Activated CD4-positive, alpha-beta memory T cell treated with anti-CD3 and anti-CD28 coated beads for 36 hours (primary cell): ENCODE data around the gene APC. TPM values are rescaled to one million over a fixed set of nuclear protein-coding genes. Genes with fewer than 3 reads are reported as not detected.

Experiments
- CTCF ChIA-PET: fragments of 350-600 bp; sonication (Branson Sonifier 250); formaldehyde crosslinking; loops from one replicate; lab custom pipeline; 2021; ENCODE audit warnings: antibody characterized with exemption, inconsistent platforms; lab: Charles Lee
- POLR2A ChIA-PET: fragments of 350-600 bp; sonication (Branson Sonifier 250); formaldehyde crosslinking; loops from one replicate; lab custom pipeline; 2021; ENCODE audit warnings: antibody characterized with exemption; lab: Charles Lee
- DNase-seq: peaks from one replicate; pipeline ENCODE4 v3.0.0-alpha.2; 2020
- H3K27ac Mint-ChIP-seq: one replicate; pipeline ENCODE4 v1.8.0; 2021; ENCODE audit warnings: mixed read lengths
- H3K27me3 Mint-ChIP-seq: one replicate; pipeline ENCODE4 v1.8.0; 2021; ENCODE audit warnings: mixed read lengths
- H3K36me3 Mint-ChIP-seq: one replicate; pipeline ENCODE4 v1.8.0; 2021; ENCODE audit warnings: mixed read lengths
- H3K4me1 Mint-ChIP-seq: one replicate; pipeline ENCODE4 v1.8.0; 2021; ENCODE audit warnings: low read depth, mixed read lengths
- H3K4me3 Mint-ChIP-seq: one replicate; pipeline ENCODE4 v1.8.0; 2021; ENCODE audit warnings: mild to moderate bottlenecking, mixed read lengths
- H3K9me3 Mint-ChIP-seq: one replicate; pipeline ENCODE4 v1.8.0; 2021; ENCODE audit warnings: mixed read lengths
- intact Hi-C: fragments of 100-400 bp; cut with micrococcal nuclease; formaldehyde crosslinking; loops from one replicate; pipeline ENCODE4 v1.15.1; 2023
- total RNA-seq, 2 experiments: library from RNA; stranded (reverse); gene quantifications; one replicate each; pipeline ENCODE4 v1.2.3, GENCODE V29; 2021

Gene APC
- total RNA-seq, 2 experiments from 2014 or later, result 17.3 to 20.1 TPM

DNA sequence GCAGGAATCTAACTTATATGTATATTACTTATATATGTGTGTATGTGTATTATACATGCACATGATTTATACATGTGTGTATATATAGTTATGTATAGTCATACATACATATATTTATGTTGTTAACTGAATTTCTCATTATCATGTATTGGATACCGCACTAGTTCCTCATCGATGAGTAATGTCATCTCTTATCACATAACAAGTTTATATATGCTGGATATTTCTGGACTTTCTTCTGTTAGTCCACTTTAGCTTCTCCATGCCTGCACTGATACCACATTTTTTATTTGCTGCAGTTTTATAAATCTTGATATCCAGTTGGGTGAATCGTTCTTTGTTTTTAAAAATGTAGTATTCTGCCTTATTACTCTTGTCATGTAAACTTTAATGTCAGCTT lies 50.2 kb downstream of the APC start:
- H3K27ac Mint-ChIP-seq, result no peak overlapping the region
- peaks cover 5% of the 10 kb centered on the region for H3K36me3 Mint-ChIP-seq
- ChIA-PET POLR2A (interaction anchor here (0.6 kb wide), 1 partner anchor 78 kb away, joined by 3 read pairs; no protein-coding TSS in a partner anchor), CTCF (interaction anchor here (1.0 kb wide), 1 partner anchor 891 kb away, joined by 3 read pairs; no protein-coding TSS in a partner anchor)
- DNase-seq, result no peak
- intact Hi-C loops, result no loop called here
- no peaks in the 10 kb centered on the region for H3K9me3 Mint-ChIP-seq
- H3K4me1 Mint-ChIP-seq, result no peaks in the 10 kb centered on the region
- H3K27me3 Mint-ChIP-seq, result no peaks in the 10 kb centered on the region
- H3K4me3 Mint-ChIP-seq, result no peak overlapping the region

- no peak for DNase-seq
- Mint-ChIP-seq H3K9me3 (no peaks in the 10 kb centered on the region), H3K4me1 (no peaks in the 10 kb centered on the region), H3K36me3 (peaks cover 19% of the 10 kb centered on the region), H3K27me3 (no peaks in the 10 kb centered on the region), H3K4me3 (no peak overlapping the region), H3K27ac (no peak overlapping the region)
- CTCF ChIA-PET, result no interaction called here
- POLR2A ChIA-PET, result no interaction called here
- intact Hi-C loops, result no loop called here
These were observed 55.5 kb downstream of the APC start for GRCh38 chr5:112793201-112793600.

DNA sequence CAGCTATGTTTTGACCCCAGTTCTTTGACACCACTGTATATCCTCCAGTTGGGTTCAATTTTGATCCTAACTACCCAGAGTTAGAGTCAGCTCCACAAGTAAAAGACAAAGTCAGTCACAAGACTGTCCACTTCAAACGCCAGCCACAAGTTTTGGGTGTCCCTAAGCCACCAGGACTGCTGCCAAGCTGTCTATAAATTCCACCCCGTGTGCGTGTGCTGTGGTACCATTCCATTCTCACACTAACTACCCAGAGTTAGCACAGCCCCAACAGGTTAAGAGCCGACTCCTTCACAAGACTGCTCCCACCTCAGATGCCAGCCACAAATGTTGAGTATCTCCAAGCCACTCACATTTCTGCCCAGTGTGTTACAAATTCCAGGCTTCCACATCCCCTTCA lies 56.7 kb downstream of the APC start:
- H3K27ac Mint-ChIP-seq, result no peak overlapping the region
- H3K4me3 Mint-ChIP-seq, result no peak overlapping the region
- CTCF ChIA-PET, result no interaction called here
- H3K36me3 Mint-ChIP-seq, result peaks cover 21% of the 10 kb centered on the region
- no peaks in the 10 kb centered on the region for H3K4me1 Mint-ChIP-seq
- DNase-seq, result no peak
- no peaks in the 10 kb centered on the region for H3K27me3 Mint-ChIP-seq
- POLR2A ChIA-PET, result no interaction called here
- intact Hi-C loops, result no loop called here
- H3K9me3 Mint-ChIP-seq, result no peaks in the 10 kb centered on the region

- H3K4me1 Mint-ChIP-seq, result no peaks in the 10 kb centered on the region
- ChIA-PET CTCF (no interaction called here), POLR2A (no interaction called here)
- H3K4me3 Mint-ChIP-seq, result no peak overlapping the region
- no peaks in the 10 kb centered on the region for H3K9me3 Mint-ChIP-seq
- intact Hi-C loops, result no loop called here
- no peak for DNase-seq
- H3K27ac Mint-ChIP-seq, result no peak overlapping the region
- peaks cover 21% of the 10 kb centered on the region for H3K36me3 Mint-ChIP-seq
- H3K27me3 Mint-ChIP-seq, result no peaks in the 10 kb centered on the region
These were observed 57.7 kb downstream of the APC start for GRCh38 chr5:112795342-112795741.

- no peak overlapping the region for H3K4me3 Mint-ChIP-seq
- no peaks in the 10 kb centered on the region for H3K4me1 Mint-ChIP-seq
- no peaks in the 10 kb centered on the region for H3K9me3 Mint-ChIP-seq
- intact Hi-C loops, result no loop called here
- POLR2A ChIA-PET, result no interaction called here
- CTCF ChIA-PET, result no interaction called here
- H3K36me3 Mint-ChIP-seq, result peaks cover 21% of the 10 kb centered on the region
- no peaks in the 10 kb centered on the region for H3K27me3 Mint-ChIP-seq
- no peak for DNase-seq
- H3K27ac Mint-ChIP-seq, result no peak overlapping the region
These were observed 58.4 kb downstream of the APC start for GRCh38 chr5:112795944-112796678.

- H3K4me1 Mint-ChIP-seq, result no peaks in the 10 kb centered on the region
- H3K27me3 Mint-ChIP-seq, result no peaks in the 10 kb centered on the region
- no peaks in the 10 kb centered on the region for H3K9me3 Mint-ChIP-seq
- no peak for DNase-seq
- intact Hi-C loops, result no loop called here
- H3K36me3 Mint-ChIP-seq, result peaks cover 8% of the 10 kb centered on the region
- POLR2A ChIA-PET, result no interaction called here
- H3K4me3 Mint-ChIP-seq, result no peak overlapping the region
- CTCF ChIA-PET, result no interaction called here
- H3K27ac Mint-ChIP-seq, result no peak overlapping the region
These were observed 62.0 kb downstream of the APC start for GRCh38 chr5:112799661-112800060.

GRCh38 chr5:112800891-112801290 lies 63.2 kb downstream of the APC start:
- H3K36me3 Mint-ChIP-seq, result peaks cover 3% of the 10 kb centered on the region
- intact Hi-C loops, result no loop called here
- no peaks in the 10 kb centered on the region for H3K4me1 Mint-ChIP-seq
- CTCF ChIA-PET, result no interaction called here
- H3K4me3 Mint-ChIP-seq, result no peak overlapping the region
- no peaks in the 10 kb centered on the region for H3K9me3 Mint-ChIP-seq
- no peak overlapping the region for H3K27ac Mint-ChIP-seq
- POLR2A ChIA-PET, result no interaction called here
- H3K27me3 Mint-ChIP-seq, result no peaks in the 10 kb centered on the region
- no peak for DNase-seq

GRCh38 chr5:112811023-112811422 lies 73.3 kb downstream of the APC start:
- H3K4me3 Mint-ChIP-seq, result no peak overlapping the region
- H3K9me3 Mint-ChIP-seq, result no peaks in the 10 kb centered on the region
- peaks cover 14% of the 10 kb centered on the region for H3K36me3 Mint-ChIP-seq
- POLR2A ChIA-PET, result no interaction called here
- H3K27me3 Mint-ChIP-seq, result no peaks in the 10 kb centered on the region
- no peak for DNase-seq
- H3K4me1 Mint-ChIP-seq, result peaks cover 18% of the 10 kb centered on the region
- H3K27ac Mint-ChIP-seq, result no peak overlapping the region
- intact Hi-C loops, result no loop called here
- CTCF ChIA-PET, result interaction anchor here (0.7 kb wide), 1 partner anchor 37 kb away, joined by 3 read pairs; no protein-coding TSS in a partner anchor

DNA sequence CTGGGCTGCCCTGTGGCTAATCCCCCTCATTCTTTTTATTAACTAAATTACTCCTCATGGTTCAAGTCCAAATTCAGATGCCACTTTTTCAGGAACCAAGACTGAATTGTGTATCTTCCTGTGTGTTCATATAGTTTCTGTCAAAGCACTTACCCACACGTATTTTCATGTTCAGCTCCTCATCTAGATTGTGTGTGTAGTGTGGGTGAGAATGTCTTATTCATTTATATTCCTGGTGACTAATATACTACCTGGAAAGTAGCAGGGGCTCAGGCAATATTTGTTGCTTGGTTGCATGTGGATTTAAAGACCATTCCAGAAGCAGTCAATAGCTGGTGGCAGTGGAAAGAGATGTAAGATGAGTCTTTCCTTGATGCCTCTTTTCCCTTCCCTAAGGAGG lies 74.9 kb downstream of the APC start:
- ChIA-PET POLR2A (no interaction called here), CTCF (interaction anchor here (1.5 kb wide), 1 partner anchor 36 kb away, joined by 3 read pairs; no protein-coding TSS in a partner anchor)
- no peak for DNase-seq
- Mint-ChIP-seq H3K36me3 (peaks cover 16% of the 10 kb centered on the region), H3K9me3 (no peaks in the 10 kb centered on the region), H3K27me3 (no peaks in the 10 kb centered on the region), H3K4me3 (no peak overlapping the region), H3K4me1 (peaks cover 18% of the 10 kb centered on the region), H3K27ac (no peak overlapping the region)
- intact Hi-C loops, result no loop called here

DNA sequence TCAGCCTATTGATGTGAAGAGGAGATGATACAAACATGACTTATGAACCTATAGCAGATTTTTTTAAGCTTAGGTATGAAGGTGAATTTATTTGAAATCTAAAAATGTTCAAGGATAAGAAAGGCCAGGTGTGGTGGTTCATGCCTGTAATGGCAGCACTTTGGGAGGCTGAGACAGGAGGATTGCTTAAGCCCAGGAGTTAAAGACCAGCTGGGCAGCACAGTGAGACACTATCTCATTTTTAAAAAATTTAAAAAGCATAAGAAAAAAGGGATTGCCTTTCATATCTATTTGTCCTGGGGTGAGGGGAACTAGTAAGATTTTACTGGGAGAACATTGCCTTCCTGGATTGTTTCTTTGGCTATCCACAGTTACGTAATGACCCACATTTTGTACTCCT lies 82.6 kb downstream of the APC start:
- Mint-ChIP-seq H3K4me3 (no peak overlapping the region), H3K9me3 (no peaks in the 10 kb centered on the region), H3K4me1 (no peaks in the 10 kb centered on the region), H3K36me3 (peaks cover 15% of the 10 kb centered on the region), H3K27me3 (no peaks in the 10 kb centered on the region), H3K27ac (no peak overlapping the region)
- intact Hi-C loops, result no loop called here
- ChIA-PET POLR2A (no interaction called here), CTCF (no interaction called here)
- DNase-seq, result no peak

DNA sequence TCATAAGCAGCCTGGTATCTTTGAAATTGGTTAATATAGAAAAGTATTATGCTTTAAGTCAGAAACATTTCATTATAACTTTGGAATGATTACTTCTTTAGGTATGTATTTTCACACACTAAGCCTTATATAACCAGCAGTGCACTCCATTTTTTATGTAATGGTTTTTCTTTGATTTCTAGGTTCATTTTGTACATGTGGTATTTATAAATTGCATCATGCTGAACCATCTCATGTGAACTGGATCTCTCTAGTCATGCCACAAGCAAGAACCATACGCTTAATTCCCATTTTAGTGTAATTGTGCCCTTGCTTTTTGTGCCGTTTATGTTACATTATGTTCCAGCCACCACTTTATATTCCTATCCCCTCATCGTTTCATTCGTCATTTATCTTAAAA lies 84.8 kb downstream of the APC start:
- Mint-ChIP-seq H3K27me3 (no peaks in the 10 kb centered on the region), H3K36me3 (peaks cover 12% of the 10 kb centered on the region), H3K4me1 (no peaks in the 10 kb centered on the region), H3K27ac (no peak overlapping the region), H3K9me3 (no peaks in the 10 kb centered on the region), H3K4me3 (no peak overlapping the region)
- ChIA-PET CTCF (interaction anchor here (0.6 kb wide), 1 partner anchor 1627 kb away, joined by 3 read pairs; no protein-coding TSS in a partner anchor), POLR2A (no interaction called here)
- DNase-seq, result no peak
- intact Hi-C loops, result no loop called here

DNA sequence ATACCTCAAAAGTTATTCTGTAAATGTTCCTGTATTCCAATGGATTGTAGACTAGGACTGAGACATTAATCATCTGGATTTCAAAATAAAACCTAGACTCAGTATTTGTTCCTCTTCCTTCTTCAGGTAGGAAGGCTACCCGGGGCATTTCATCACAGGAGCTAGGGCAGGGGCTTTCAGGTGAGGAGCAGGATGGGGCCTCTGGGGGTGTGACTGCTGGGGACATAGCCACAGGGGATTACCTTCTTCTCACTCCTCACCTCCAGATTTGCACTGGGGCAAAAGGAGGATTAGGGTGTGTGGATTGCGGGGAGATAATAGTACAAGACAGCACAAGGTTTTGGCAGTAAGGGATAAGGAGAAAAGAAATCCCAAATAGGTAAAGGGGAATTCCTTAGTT lies 85.5 kb downstream of the APC start:
- Mint-ChIP-seq H3K36me3 (peaks cover 12% of the 10 kb centered on the region), H3K4me1 (no peaks in the 10 kb centered on the region), H3K27me3 (no peaks in the 10 kb centered on the region), H3K9me3 (no peaks in the 10 kb centered on the region), H3K27ac (no peak overlapping the region), H3K4me3 (no peak overlapping the region)
- POLR2A ChIA-PET, result no interaction called here
- intact Hi-C loops, result no loop called here
- no peak for DNase-seq
- CTCF ChIA-PET, result no interaction called here

DNA sequence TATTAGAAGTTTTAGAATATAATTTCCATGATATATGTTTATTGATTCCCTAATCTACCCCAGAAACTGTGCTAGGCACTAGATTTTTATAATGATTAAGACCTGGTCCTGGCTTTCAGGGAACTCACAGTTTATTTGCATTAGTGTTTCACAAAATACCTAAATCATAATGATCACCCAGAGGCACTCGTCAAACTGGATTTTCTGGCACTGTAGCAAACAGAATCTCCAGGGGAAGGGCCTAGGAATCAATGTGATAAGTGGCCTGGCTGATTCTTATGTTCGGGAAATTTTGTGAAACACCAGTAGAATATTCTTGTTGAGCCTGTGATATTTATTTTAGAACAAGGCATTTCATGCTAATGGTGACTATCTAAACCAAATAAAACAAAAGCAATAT lies 86.0 kb downstream of the APC start:
- no peak overlapping the region for H3K4me3 Mint-ChIP-seq
- H3K36me3 Mint-ChIP-seq, result peaks cover 14% of the 10 kb centered on the region
- POLR2A ChIA-PET, result no interaction called here
- H3K9me3 Mint-ChIP-seq, result no peaks in the 10 kb centered on the region
- intact Hi-C loops, result no loop called here
- no peak overlapping the region for H3K27ac Mint-ChIP-seq
- H3K27me3 Mint-ChIP-seq, result no peaks in the 10 kb centered on the region
- CTCF ChIA-PET, result no interaction called here
- no peak for DNase-seq
- H3K4me1 Mint-ChIP-seq, result no peaks in the 10 kb centered on the region
